ENCODE data around the gene PTPRC. TPM values are rescaled to one million over a fixed set of nuclear protein-coding genes. Genes with fewer than 3 reads are reported as not detected.
"Not testable (repeated sequence)": the region's sequence is repeated elsewhere in the genome, so short reads cannot be mapped to it uniquely, and the experiment has no call there.

The PTPRC gene
- total RNA-seq, 1 experiment from 2014 or later, result not detected

GRCh38 chr1:198599749-198600148 is 39.1 kb upstream of the PTPRC start:
- Histone ChIP-seq H3K27me3 (replicated peaks; ENCODE audit: insufficient read depth, low read depth, low read length, poor library complexity) (no peaks in the 10 kb centered on the region), H3K9me3 (ENCODE audit: low read depth, low read length, poor library complexity, severe bottlenecking) (no peaks in the 10 kb centered on the region), H3K4me3 (ENCODE audit: low read depth, low read length, poor library complexity, severe bottlenecking) (no peak overlapping the region), H3K4me1 (ENCODE audit: insufficient read depth, low read length, poor library complexity, severe bottlenecking) (no peaks in the 10 kb centered on the region), H3K36me3 (ENCODE audit: insufficient read depth, low read length, poor library complexity, severe bottlenecking) (no peaks in the 10 kb centered on the region), H3K27ac (ENCODE audit: low read depth, low read length, poor library complexity, severe bottlenecking) (no peak overlapping the region)
- no peak for DNase-seq (ENCODE audit: low spot score)
- no peak for TF ChIP-seq EZH2 (IDR thresholded peaks at IDR 0.05; ENCODE audit: borderline replicate concordance, low read depth, low read length, poor library complexity, severe bottlenecking)
- TF ChIP-seq CTCF (conservative IDR thresholded peaks at IDR 0.05; ENCODE audit: low read depth, low read length), result no peak
- CTCF ChIA-PET, result no interaction called here
- BruUV-seq (replicated peaks), result no TSS peak
- POLR2A ChIA-PET (ENCODE audit: low non-redundant PET), result no interaction called here
- intact Hi-C loops (cut with micrococcal nuclease; ENCODE audit: unreplicated experiment), result no loop called here

DNA sequence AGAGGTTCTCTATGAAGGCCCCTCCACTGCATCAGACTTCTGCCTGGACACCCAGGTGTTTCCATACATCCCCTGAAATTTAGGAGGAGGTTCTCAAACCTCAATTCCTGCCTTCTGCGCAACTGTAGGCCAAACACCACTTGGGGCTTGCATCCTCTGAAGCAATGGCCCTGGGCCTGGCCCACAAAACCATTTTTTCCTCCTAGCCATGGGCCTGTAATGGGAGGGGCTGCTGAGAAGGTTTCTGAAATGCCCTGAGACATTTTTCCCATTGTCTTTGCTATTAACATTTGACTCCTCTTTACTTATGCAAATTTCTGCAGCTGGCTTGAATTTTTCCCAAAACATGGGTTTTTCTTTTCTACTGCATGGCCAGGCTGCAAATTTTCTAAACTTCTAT is 37.9 kb upstream of the PTPRC start:
- intact Hi-C loops (cut with micrococcal nuclease; ENCODE audit: unreplicated experiment), result no loop called here
- no peak overlapping the region for H3K4me3 ChIP-seq (ENCODE audit: low read depth, low read length, poor library complexity, severe bottlenecking)
- H3K4me1 ChIP-seq (ENCODE audit: insufficient read depth, low read length, poor library complexity, severe bottlenecking), result no peaks in the 10 kb centered on the region
- TF ChIP-seq EZH2 (IDR thresholded peaks at IDR 0.05; ENCODE audit: borderline replicate concordance, low read depth, low read length, poor library complexity, severe bottlenecking) (no peak), CTCF (conservative IDR thresholded peaks at IDR 0.05; ENCODE audit: low read depth, low read length) (no peak)
- CTCF ChIA-PET, result no interaction called here
- H3K9me3 ChIP-seq (ENCODE audit: low read depth, low read length, poor library complexity, severe bottlenecking), result no peaks in the 10 kb centered on the region
- BruUV-seq (replicated peaks), result no TSS peak
- DNase-seq (ENCODE audit: low spot score), result no peak
- no peak overlapping the region for H3K27ac ChIP-seq (ENCODE audit: low read depth, low read length, poor library complexity, severe bottlenecking)
- H3K27me3 ChIP-seq (replicated peaks; ENCODE audit: insufficient read depth, low read depth, low read length, poor library complexity), result no peaks in the 10 kb centered on the region
- POLR2A ChIA-PET (ENCODE audit: low non-redundant PET), result no interaction called here
- H3K36me3 ChIP-seq (ENCODE audit: insufficient read depth, low read length, poor library complexity, severe bottlenecking), result no peaks in the 10 kb centered on the region

- H3K4me3 ChIP-seq (ENCODE audit: low read depth, low read length, poor library complexity, severe bottlenecking); BruUV-seq (replicated peaks); CTCF ChIA-PET; H3K9me3 ChIP-seq (ENCODE audit: low read depth, low read length, poor library complexity, severe bottlenecking); H3K4me1 ChIP-seq (ENCODE audit: insufficient read depth, low read length, poor library complexity, severe bottlenecking); POLR2A ChIA-PET (ENCODE audit: low non-redundant PET); H3K27me3 ChIP-seq (replicated peaks; ENCODE audit: insufficient read depth, low read depth, low read length, poor library complexity); H3K27ac ChIP-seq (ENCODE audit: low read depth, low read length, poor library complexity, severe bottlenecking); intact Hi-C loops (cut with micrococcal nuclease; ENCODE audit: unreplicated experiment); H3K36me3 ChIP-seq (ENCODE audit: insufficient read depth, low read length, poor library complexity, severe bottlenecking); DNase-seq (ENCODE audit: low spot score): not testable (repeated sequence)
Measured at GRCh38 chr1:198601310-198601709, 37.5 kb upstream of the PTPRC start.

DNA sequence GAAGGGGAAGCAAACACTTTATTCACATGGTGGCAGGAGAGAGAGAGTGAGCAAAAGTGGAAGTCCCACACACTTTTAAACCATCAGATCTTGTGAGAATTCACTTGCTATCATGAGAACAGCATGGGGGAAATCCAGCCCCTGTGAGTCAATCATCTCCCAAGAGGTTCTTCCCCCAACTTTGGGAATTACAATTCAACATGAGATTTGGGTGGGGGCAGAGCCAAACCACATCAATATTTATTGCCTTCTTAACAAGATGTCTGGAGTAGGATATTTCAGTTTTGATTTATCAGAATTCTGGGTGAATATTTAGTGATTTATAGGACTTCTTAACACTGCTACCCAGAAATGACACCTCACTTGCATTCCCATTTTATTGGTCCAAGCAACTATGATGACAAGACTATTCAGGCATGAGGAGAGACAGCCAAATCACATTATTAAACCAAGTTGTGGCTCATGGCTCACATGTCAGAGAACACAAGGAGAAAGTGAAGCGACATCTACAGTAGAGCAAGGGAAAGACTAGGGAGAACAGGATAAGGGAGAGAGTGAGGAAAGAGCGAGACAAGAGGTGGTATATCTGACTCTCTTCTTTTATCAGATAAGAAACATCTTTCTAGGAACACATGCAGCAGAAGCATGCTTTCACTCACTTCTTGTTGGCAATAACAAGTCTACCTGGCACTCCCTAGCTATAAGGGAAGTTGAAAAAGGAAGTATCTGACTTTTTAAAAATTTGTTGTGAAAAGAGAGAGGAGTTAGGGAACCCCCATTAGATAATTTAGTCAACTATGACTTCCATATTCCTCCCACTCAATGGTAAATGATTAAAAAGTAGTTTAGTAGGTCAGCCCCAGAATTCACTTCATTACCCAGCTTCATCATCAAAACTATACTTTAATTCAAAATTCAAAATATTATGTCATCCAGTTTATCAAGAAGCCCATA is 36.6 kb upstream of the PTPRC start:
- Histone ChIP-seq H3K27ac (ENCODE audit: low read depth, low read length, poor library complexity, severe bottlenecking) (no peak overlapping the region), H3K27me3 (replicated peaks; ENCODE audit: insufficient read depth, low read depth, low read length, poor library complexity) (no peaks in the 10 kb centered on the region), H3K4me3 (ENCODE audit: low read depth, low read length, poor library complexity, severe bottlenecking) (no peak overlapping the region), H3K4me1 (ENCODE audit: insufficient read depth, low read length, poor library complexity, severe bottlenecking) (no peaks in the 10 kb centered on the region), H3K9me3 (ENCODE audit: low read depth, low read length, poor library complexity, severe bottlenecking) (no peaks in the 10 kb centered on the region), H3K36me3 (ENCODE audit: insufficient read depth, low read length, poor library complexity, severe bottlenecking) (no peaks in the 10 kb centered on the region)
- TF ChIP-seq EZH2 (IDR thresholded peaks at IDR 0.05; ENCODE audit: borderline replicate concordance, low read depth, low read length, poor library complexity, severe bottlenecking) (no peak), CTCF (conservative IDR thresholded peaks at IDR 0.05; ENCODE audit: low read depth, low read length) (no peak)
- DNase-seq (ENCODE audit: low spot score), result no peak
- BruUV-seq (replicated peaks), result no TSS peak
- ChIA-PET POLR2A (ENCODE audit: low non-redundant PET) (no interaction called here), CTCF (no interaction called here)
- intact Hi-C loops (cut with micrococcal nuclease; ENCODE audit: unreplicated experiment), result no loop called here

Measured in A673 (cell line).